IMR-90 (cell line): ENCODE data around the gene ARHGAP15. TPM values are rescaled to one million over a fixed set of nuclear protein-coding genes. Genes with fewer than 3 reads are reported as not detected.

Source experiments
- ATAC-seq: fragments of 200-7000 bp; cut with Tn5 transposase; 2 replicates; pipeline ENCODE4 v1.9.1; 2020; ENCODE audit warnings: low read depth, mild to moderate bottlenecking, moderate library complexity
- BruUV-seq: library from RNA; stranded (reverse); fragments of 400-500 nt; replicated peaks from 2 replicates; lab custom pipeline; 2021; lab: Mats Ljungman, UMichigan
- CTCF ChIA-PET: fragments of 300-600 bp; formaldehyde crosslinking; extraction: SDS; loops from one replicate; lab custom pipeline; 2021; ENCODE audit warnings: antibody characterized with exemption; lab: Yijun Ruan, JAX
- POLR2A ChIA-PET: fragments of 300-600 bp; sonication (Branson Sonifier 250); formaldehyde crosslinking; loops from one replicate; lab custom pipeline; 2022; ENCODE audit warnings: antibody characterized with exemption; ENCODE audit not compliant: unreplicated experiment; lab: Charles Lee
- DNase-seq: peaks from one replicate; pipeline ENCODE4 v3.0.0; 2013
- H2AFZ ChIP-seq: replicated peaks from 2 replicates; pipeline ENCODE3; 2013; ENCODE audit warnings: low read length, mild to moderate bottlenecking; ENCODE audit not compliant: poor library complexity
- H2AK5ac ChIP-seq: 2 replicates; pipeline ENCODE4 v1.6.1; 2013; ENCODE audit warnings: low read depth, low read length, inconsistent platforms
- H2AK9ac ChIP-seq: replicated peaks from 2 replicates; pipeline ENCODE3; 2013; ENCODE audit warnings: mild to moderate bottlenecking, low read depth, low read length, moderate library complexity; ENCODE audit not compliant: poor library complexity
- H2BK120ac ChIP-seq: 2 replicates; pipeline ENCODE4 v1.6.1; 2013; ENCODE audit warnings: low read depth, low read length, inconsistent platforms
- H2BK15ac ChIP-seq: 3 replicates; pipeline ENCODE4 v1.6.1; 2013; ENCODE audit warnings: low read depth, low read length, inconsistent platforms
- H2BK20ac ChIP-seq: 2 replicates; pipeline ENCODE4 v1.6.1; 2013; ENCODE audit warnings: low read depth, mild to moderate bottlenecking, inconsistent platforms, low read length, moderate library complexity
- H2BK5ac ChIP-seq: 2 replicates; pipeline ENCODE4 v1.6.1; 2013; ENCODE audit warnings: mild to moderate bottlenecking, low read depth, low read length, inconsistent platforms; ENCODE audit not compliant: poor library complexity, severe bottlenecking
- H3K14ac ChIP-seq: replicated peaks from 2 replicates; pipeline ENCODE4 v1.6.1; 2013; ENCODE audit warnings: low read depth, low read length, inconsistent platforms
- H3K18ac ChIP-seq: 2 replicates; pipeline ENCODE4 v1.6.1; 2013; ENCODE audit warnings: low read depth, low read length, control low read depth
- H3K23ac ChIP-seq: 2 replicates; pipeline ENCODE4 v1.6.1; 2013; ENCODE audit warnings: low read depth, low read length, inconsistent platforms
- H3K27ac ChIP-seq: 2 replicates; pipeline ENCODE4 v1.5.1; 2013; ENCODE audit warnings: mild to moderate bottlenecking, control low read depth, low read length; ENCODE audit not compliant: insufficient read depth
- H3K27me3 ChIP-seq: 2 replicates; pipeline ENCODE4 v1.6.1; 2013; ENCODE audit warnings: low read length; ENCODE audit not compliant: control insufficient read depth, insufficient read depth
- H3K36me3 ChIP-seq: 2 replicates; pipeline ENCODE4 v1.6.1; 2013; ENCODE audit warnings: low read length, mixed read lengths; ENCODE audit not compliant: control insufficient read depth, insufficient read depth
- H3K4ac ChIP-seq: 2 replicates; pipeline ENCODE4 v1.6.1; 2013; ENCODE audit warnings: low read depth, low read length, inconsistent platforms
- H3K4me1 ChIP-seq: 2 replicates; pipeline ENCODE4 v1.6.1; 2013; ENCODE audit warnings: low read length, mixed read lengths; ENCODE audit not compliant: control insufficient read depth, insufficient read depth
- H3K4me2 ChIP-seq: 2 replicates; pipeline ENCODE4 v1.6.1; 2013; ENCODE audit warnings: low read depth, mild to moderate bottlenecking, control low read depth, low read length, moderate library complexity
- H3K4me3 ChIP-seq: 2 replicates; pipeline ENCODE4 v1.5.1; 2013; ENCODE audit warnings: low read depth, mild to moderate bottlenecking, control low read depth, low read length, moderate library complexity; ENCODE audit not compliant: insufficient read depth
- H3K56ac ChIP-seq: 2 replicates; pipeline ENCODE4 v1.6.1; 2013; ENCODE audit warnings: low read length, inconsistent platforms; ENCODE audit not compliant: insufficient read depth; ENCODE audit errors: extremely low read depth
- H3K79me1 ChIP-seq, 2 experiments: 2 replicates each; pipeline ENCODE4 v1.6.1; 2013; ENCODE audit warnings: low read length in 2 of 2, inconsistent platforms in 1 of 2, low read depth in 1 of 2
- H3K9ac ChIP-seq: 2 replicates; pipeline ENCODE4 v1.6.1; 2013; ENCODE audit warnings: low read depth, low read length, control low read depth
- H3K9me1 ChIP-seq: 2 replicates; pipeline ENCODE4 v1.6.1; 2013; ENCODE audit warnings: low read length, inconsistent platforms; ENCODE audit not compliant: insufficient read depth
- H3K9me3 ChIP-seq: 2 replicates; pipeline ENCODE4 v1.6.1; 2013; ENCODE audit warnings: low read length; ENCODE audit not compliant: control insufficient read depth, insufficient read depth
- H4K20me1 ChIP-seq: 2 replicates; pipeline ENCODE4 v1.6.1; 2013; ENCODE audit warnings: low read length, inconsistent platforms; ENCODE audit not compliant: insufficient read depth
- H4K5ac ChIP-seq: 2 replicates; pipeline ENCODE4 v1.6.1; 2013; ENCODE audit warnings: mild to moderate bottlenecking, low read depth, low read length, control low read depth
- H4K8ac ChIP-seq, 2 experiments: 2 replicates each; pipeline ENCODE4 v1.6.1; 2013; ENCODE audit warnings: low read depth in 2 of 2, low read length in 2 of 2, control low read depth in 1 of 2, inconsistent platforms in 1 of 2
- H4K91ac ChIP-seq: 2 replicates; pipeline ENCODE4 v1.6.1; 2013; ENCODE audit warnings: low read depth, low read length, inconsistent platforms; ENCODE audit not compliant: insufficient read depth
- BHLHE40 ChIP-seq: fragments of 150-350 bp; IDR thresholded peaks from 2 replicates; pipeline ENCODE4 v1.6.1; 2016; ENCODE audit warnings: mild to moderate bottlenecking, low read depth, low read length
- CHD1 ChIP-seq: IDR thresholded peaks from 2 replicates; pipeline ENCODE4 v1.6.1; 2012; ENCODE audit warnings: low read depth, low read length, improper control_type of control experiment
- ELK1 ChIP-seq: fragments of 150-350 bp; IDR thresholded peaks from 2 replicates; pipeline ENCODE4 v1.6.1; 2016; ENCODE audit warnings: low read depth, mild to moderate bottlenecking, low read length, moderate library complexity, borderline replicate concordance
- MAFK ChIP-seq: IDR thresholded peaks from 2 replicates; pipeline ENCODE4 v1.6.1; 2012; ENCODE audit warnings: low read depth, low read length, improper control_type of control experiment
- MAZ ChIP-seq: IDR thresholded peaks from 2 replicates; pipeline ENCODE4 v1.6.1; 2012; ENCODE audit warnings: low read depth, mild to moderate bottlenecking, low read length, improper control_type of control experiment, moderate library complexity, borderline replicate concordance
- MXI1 ChIP-seq: IDR thresholded peaks from 2 replicates; pipeline ENCODE4 v1.6.1; 2012; ENCODE audit warnings: low read depth, mild to moderate bottlenecking, low read length, moderate library complexity, borderline replicate concordance
- POLR2A ChIP-seq: IDR thresholded peaks from 2 replicates; pipeline ENCODE4 v1.6.1; 2012; ENCODE audit warnings: mild to moderate bottlenecking, low read depth, low read length
- RAD21 ChIP-seq: IDR thresholded peaks from 2 replicates; pipeline ENCODE4 v1.6.1; 2012; ENCODE audit warnings: low read length, improper control_type of control experiment
- RFX5 ChIP-seq: IDR thresholded peaks from 2 replicates; pipeline ENCODE4 v1.8.0; 2012; ENCODE audit warnings: low read depth, mild to moderate bottlenecking, low read length, moderate library complexity
- USF2 ChIP-seq: fragments of 150-350 bp; IDR thresholded peaks from 2 replicates; pipeline ENCODE4 v1.6.1; 2017; ENCODE audit warnings: mild to moderate bottlenecking, antibody characterized with exemption, low read length, low read depth
- WGBS, 2 experiments: methylation state at CpG; one replicate each; pipeline versions ENCODE4 v1.1.5 to v1.1.7; 2013; ENCODE audit warnings: missing lambda C conversion rate in 2 of 2; ENCODE audit not compliant: insufficient read length in 1 of 2; ENCODE audit errors: extremely low coverage in 2 of 2; 5-methylcytosine and 5-hydroxymethylcytosine counted together
- dilution Hi-C: fragments of 300-500 bp; cut with HindIII; formaldehyde crosslinking; loops from one replicate; pipeline ENCODE4 v1.14.3; 2018; ENCODE audit warnings: low sequenced_read_pairs; ENCODE audit not compliant: unreplicated experiment
- in situ Hi-C: fragments of 300-500 bp; cut with MboI; formaldehyde crosslinking; loops from 3 replicates; pipeline ENCODE4 v1.14.3; 2019; ENCODE audit warnings: low sequenced_read_pairs, inconsistent platforms, mixed read lengths
- intact Hi-C: fragments of 100-400 bp; cut with micrococcal nuclease; formaldehyde crosslinking; loops from 2 replicates; pipeline ENCODE4 v1.10.0; 2022
- polyA plus RNA-seq, 3 experiments: library from polyadenylated mRNA; depleted of rRNA; stranded (reverse); fragments of >200 nt; gene quantifications; 2 replicates each; pipeline ENCODE4 v1.2.3, GENCODE V29; 2012; ENCODE audit warnings: low replicate concordance in 1 of 3
- total RNA-seq: library from RNA; depleted of rRNA; stranded (reverse); fragments of >200 nt; gene quantifications from 2 replicates; pipeline ENCODE4 v1.2.3, GENCODE V29; 2012

ARHGAP15 gene
- total and polyA plus RNA-seq, 2 of the 4 experiments (the other 2 are of a cell fraction): not detected

- no peak overlapping the region for H4K91ac ChIP-seq
- no peaks in the 10 kb centered on the region for H3K79me1 ChIP-seq
- H3K14ac ChIP-seq: no peak overlapping the region
- ChIA-PET POLR2A (no interaction called here), CTCF (no interaction called here)
- no peak overlapping the region for H3K18ac ChIP-seq
- no peak overlapping the region for H2BK120ac ChIP-seq
- no peak overlapping the region for H3K9ac ChIP-seq
- dilution Hi-C loops (no loop called here), intact Hi-C loops (no loop called here), in situ Hi-C loops (no loop called here)
- no peak for ATAC-seq
- no peaks in the 10 kb centered on the region for H3K36me3 ChIP-seq
- H4K5ac ChIP-seq: no peak overlapping the region
- no peak overlapping the region for H2BK15ac ChIP-seq
- no peak overlapping the region for H3K4me3 ChIP-seq
- no peak overlapping the region for H2BK20ac ChIP-seq
- no peak overlapping the region for H2AFZ ChIP-seq
- no peak overlapping the region for H3K4ac ChIP-seq
- no peaks in the 10 kb centered on the region for H3K27me3 ChIP-seq
- DNase-seq: no peak
- H4K8ac ChIP-seq: no peak overlapping the region
- H3K4me1 ChIP-seq: 0 out of 2 replicates have a peak, but pooled peaks cover 1% of the 10 kb centered on the region
- no peak overlapping the region for H2AK5ac ChIP-seq
- H3K9me3 ChIP-seq: no peaks in the 10 kb centered on the region
- no CpG with 5 or more reads among the region's 2 CpGs for WGBS, 2 experiments
- BruUV-seq: no TSS peak
- no peak overlapping the region for H2BK5ac ChIP-seq
- H4K20me1 ChIP-seq: no peaks in the 10 kb centered on the region
- TF ChIP-seq RAD21 (no peak), POLR2A (no peak), BHLHE40 (no peak), CHD1 (no peak), USF2 (no peak), MAFK (no peak), MAZ (no peak), ELK1 (no peak), RFX5 (no peak), MXI1 (no peak)
- no peak overlapping the region for H3K23ac ChIP-seq
- no peaks in the 10 kb centered on the region for H3K9me1 ChIP-seq
- H3K27ac ChIP-seq: no peak overlapping the region
- H3K4me2 ChIP-seq: no peak overlapping the region
- H2AK9ac ChIP-seq: no peak overlapping the region
- no peak overlapping the region for H3K56ac ChIP-seq
These were observed 249.8 kb downstream of the ARHGAP15 start for GRCh38 chr2:143378996-143379395.
